Activated naive CD8-positive, alpha-beta T cell (primary cell): ENCODE results near the gene PTPRN2.
A peak's percentile ranks its signal among the peaks of the same experiment; 100 is the strongest.

Source experiments
- H3K27ac Mint-ChIP-seq: one replicate; pipeline ENCODE4 v1.8.0; 2021; ENCODE audit warnings: mixed read lengths
- H3K27me3 Mint-ChIP-seq: one replicate; pipeline ENCODE4 v1.8.0; 2021; ENCODE audit warnings: mixed read lengths
- H3K36me3 Mint-ChIP-seq: one replicate; pipeline ENCODE4 v1.8.0; 2021; ENCODE audit warnings: mixed read lengths
- H3K4me1 Mint-ChIP-seq: one replicate; pipeline ENCODE4 v1.8.0; 2021; ENCODE audit warnings: low read depth, mixed read lengths
- H3K4me3 Mint-ChIP-seq: one replicate; pipeline ENCODE4 v1.8.0; 2021; ENCODE audit warnings: mild to moderate bottlenecking, mixed read lengths
- H3K9me3 Mint-ChIP-seq: one replicate; pipeline ENCODE4 v1.8.0; 2021; ENCODE audit warnings: low read depth, mixed read lengths

PTPRN2 gene

DNA sequence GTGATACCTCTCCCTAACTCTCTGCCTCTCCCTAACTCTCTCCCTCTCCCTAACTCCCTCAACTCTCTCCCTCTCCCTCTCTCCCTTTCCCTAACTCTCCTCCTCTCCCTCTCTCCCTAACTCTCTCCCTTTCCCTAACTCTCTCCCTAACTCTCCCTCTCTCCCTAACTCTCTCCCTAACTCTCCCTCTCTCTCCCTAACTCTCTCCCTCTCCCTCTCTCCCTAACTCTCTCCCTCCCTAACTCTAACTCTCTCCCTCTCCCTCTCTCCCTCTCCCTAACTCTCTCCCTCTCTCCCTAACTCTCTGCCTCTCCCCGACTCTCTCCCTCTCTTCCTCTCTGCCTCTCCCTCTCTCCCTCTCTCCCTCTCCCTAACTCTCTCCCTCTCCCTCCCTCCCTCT is 2.0 kb upstream of the PTPRN2 start:
- H3K4me1 Mint-ChIP-seq: peaks cover 11% of the 10 kb centered on the region
- no peak overlapping the region for H3K27ac Mint-ChIP-seq
- no peak overlapping the region for H3K4me3 Mint-ChIP-seq
- H3K27me3 Mint-ChIP-seq: peaks cover 14% of the 10 kb centered on the region
- no peaks in the 10 kb centered on the region for H3K9me3 Mint-ChIP-seq
- H3K36me3 Mint-ChIP-seq: no peaks in the 10 kb centered on the region

DNA sequence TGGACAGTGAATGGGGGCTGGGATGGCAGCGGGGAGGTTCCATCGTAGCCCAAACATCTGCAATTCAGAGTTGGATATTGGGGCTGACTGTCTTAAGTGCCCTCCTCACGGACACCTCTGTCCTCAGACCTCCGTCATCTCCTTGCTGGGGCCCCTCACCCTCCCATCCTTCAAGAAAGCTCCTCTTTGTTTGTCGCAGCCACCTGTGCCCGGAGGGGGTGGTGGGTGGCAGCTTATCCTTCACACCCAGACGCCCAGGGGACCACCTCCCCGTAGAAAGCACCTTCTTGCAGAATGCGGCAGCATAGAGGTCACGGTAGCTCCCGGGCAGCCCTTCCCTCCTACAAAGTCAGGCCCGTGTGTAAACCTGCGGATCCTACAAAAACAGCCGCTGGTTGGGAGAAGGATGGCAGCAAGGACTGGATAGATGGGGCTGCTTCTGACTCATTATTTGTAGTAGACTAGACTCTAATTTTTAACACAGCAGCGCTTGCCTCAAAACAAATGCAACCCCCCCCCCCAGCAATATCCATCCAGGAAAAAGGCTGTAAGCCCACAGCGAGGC is 1.3 kb upstream of the PTPRN2 start:
- Mint-ChIP-seq H3K36me3 (no peaks in the 10 kb centered on the region), H3K4me1 (peaks cover 14% of the 10 kb centered on the region), H3K9me3 (no peaks in the 10 kb centered on the region), H3K27ac (no peak overlapping the region), H3K4me3 (peak overlapping the region; percentile 58), H3K27me3 (peaks cover 21% of the 10 kb centered on the region)

DNA sequence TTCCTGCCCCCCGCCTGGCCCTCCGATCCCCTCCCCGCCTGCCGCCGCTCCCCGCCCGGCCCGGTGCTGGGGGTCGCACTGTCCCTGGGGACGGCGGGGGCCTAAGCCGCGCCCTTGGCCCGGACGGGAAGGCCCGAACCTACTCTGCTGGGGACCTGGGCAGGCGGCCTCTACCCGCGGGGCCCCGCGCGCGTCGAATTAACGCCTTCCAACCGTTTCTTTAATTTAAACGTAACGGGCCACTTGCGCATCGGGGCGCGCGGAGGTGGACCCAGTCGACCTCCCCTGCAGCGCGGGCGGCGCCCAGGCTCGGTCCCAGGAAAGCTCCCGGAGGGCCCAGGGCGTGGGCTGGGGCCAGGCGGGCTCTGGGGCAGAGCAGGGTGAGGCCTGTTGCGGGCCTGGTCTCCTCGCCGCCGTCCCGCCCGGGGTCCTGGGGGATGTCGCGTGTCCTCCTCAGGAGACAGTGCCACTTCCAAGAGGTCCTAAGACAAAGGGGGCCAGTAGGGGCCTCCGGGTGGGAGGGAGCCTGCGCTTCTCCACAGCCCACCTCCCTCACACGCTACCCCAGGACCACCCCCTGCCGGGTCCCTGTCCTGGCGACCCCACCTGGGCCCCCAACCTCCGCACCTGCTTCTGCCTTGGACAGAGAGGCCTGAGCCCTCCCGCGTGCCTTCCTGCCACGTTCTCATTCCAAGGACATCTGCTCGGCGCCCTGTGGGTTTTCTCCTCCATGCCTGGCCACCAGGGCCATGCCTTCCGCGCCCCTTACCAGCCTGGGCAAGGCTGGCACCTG is 658 bp upstream of the PTPRN2 start:
- peaks cover 27% of the 10 kb centered on the region for H3K27me3 Mint-ChIP-seq
- no peak overlapping the region for H3K27ac Mint-ChIP-seq

DNA sequence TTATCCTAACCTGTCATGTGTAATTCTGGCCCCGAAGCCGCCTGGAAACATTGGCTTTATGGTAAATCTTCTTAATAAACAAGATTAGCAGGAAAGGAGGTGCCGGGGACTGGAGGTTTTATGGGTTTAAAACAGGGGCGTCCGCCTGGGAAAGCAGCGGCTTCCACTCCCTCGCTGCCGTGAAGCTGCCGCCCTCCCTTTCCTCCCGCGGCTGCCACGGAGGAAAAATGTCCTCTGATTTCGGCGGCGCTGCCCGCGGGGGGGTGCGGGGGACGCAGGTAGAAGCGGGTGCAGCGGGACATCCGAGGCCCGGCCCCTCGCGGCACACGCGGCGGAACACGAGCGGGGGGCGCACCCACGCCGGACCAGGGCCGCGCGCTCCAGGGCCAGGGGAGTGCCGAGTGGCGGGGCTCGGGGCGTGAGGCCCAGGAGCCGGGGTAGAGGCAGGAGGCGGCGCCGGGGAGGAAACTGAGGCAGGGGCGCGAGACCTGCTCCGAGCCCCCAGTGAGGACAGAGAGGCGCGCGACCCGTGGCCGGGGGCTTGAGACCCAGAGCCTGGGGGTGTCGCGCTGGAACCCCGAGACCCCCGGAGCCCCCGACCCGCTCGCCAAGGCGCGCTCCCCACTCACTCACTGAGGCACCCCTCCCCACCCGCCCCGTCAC is 993 bp downstream of the PTPRN2 start:
- H3K4me1 Mint-ChIP-seq: peaks cover 14% of the 10 kb centered on the region
- no peaks in the 10 kb centered on the region for H3K9me3 Mint-ChIP-seq
- no peaks in the 10 kb centered on the region for H3K36me3 Mint-ChIP-seq
- H3K4me3 Mint-ChIP-seq: peak overlapping the region; percentile 74
- no peak overlapping the region for H3K27ac Mint-ChIP-seq
- H3K27me3 Mint-ChIP-seq: peaks cover 36% of the 10 kb centered on the region

More for the DNA sequence above, 658 bp upstream of the PTPRN2 start:
- H3K36me3 Mint-ChIP-seq: no peaks in the 10 kb centered on the region
- H3K4me1 Mint-ChIP-seq: peaks cover 14% of the 10 kb centered on the region
- H3K9me3 Mint-ChIP-seq: no peaks in the 10 kb centered on the region
- peak overlapping the region; percentile 58 for H3K4me3 Mint-ChIP-seq

DNA sequence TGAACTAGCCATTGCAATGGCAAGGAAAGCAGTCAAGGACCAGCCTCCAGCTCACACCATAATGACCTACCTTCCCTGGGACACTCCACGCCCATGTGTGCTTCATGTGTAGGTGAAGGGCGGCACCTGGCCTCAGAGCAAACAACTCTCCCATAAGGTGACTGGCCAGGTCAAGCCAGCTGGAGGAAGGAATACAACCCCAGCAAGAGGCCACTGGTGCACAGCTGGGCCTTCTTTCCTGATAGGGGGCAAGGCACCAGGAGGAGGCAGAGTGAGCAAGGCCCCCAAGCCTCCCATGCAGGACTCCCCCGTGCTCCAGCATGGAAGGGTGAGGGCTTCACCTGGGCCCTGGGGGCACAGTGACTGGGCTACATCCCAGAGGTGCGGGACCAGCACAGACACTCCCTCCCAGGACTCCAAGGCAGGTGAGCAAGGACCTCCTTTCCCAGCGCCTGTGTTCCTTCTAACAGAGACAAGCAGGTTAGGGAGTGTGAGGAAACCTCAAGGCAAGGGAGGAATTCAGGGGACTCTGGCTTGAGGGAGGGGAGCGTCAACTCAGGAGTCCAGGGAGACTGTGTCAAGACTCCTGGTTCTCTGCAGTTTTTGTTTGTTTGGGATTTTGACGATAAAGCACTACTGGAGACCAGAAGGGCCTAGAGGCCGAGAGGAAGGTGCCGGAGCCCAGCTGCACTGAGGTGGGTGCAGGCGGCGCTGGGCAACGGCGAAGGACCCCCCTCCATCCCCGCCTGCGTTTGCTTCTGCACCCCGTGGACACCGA is 1.7 kb downstream of the PTPRN2 start:
- H3K9me3 Mint-ChIP-seq: no peaks in the 10 kb centered on the region
- peaks cover 14% of the 10 kb centered on the region for H3K4me1 Mint-ChIP-seq
- peaks cover 39% of the 10 kb centered on the region for H3K27me3 Mint-ChIP-seq
- peak overlapping the region; percentile 74 for H3K4me3 Mint-ChIP-seq
- no peaks in the 10 kb centered on the region for H3K36me3 Mint-ChIP-seq
- no peak overlapping the region for H3K27ac Mint-ChIP-seq

DNA sequence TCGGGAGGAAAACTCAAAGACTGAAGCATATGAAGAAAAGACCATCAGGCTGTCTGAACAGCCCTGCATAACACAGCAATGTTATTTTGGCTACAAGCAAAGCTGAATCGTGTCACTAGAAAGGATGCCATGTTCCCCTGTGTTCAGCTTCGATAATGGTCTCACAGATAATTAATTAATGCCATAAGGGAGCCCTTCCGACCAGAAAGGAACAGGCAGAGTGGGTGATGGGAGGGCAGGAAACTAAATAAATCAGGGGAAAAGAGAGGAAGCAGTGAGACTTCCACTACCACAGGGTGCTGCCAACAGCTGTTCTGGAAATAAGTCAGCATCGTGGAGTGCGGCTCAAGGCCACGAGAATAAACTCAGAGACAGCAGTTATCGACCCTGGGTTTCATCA is 3.2 kb downstream of the PTPRN2 start:
- Mint-ChIP-seq H3K36me3 (no peaks in the 10 kb centered on the region), H3K4me1 (peaks cover 14% of the 10 kb centered on the region), H3K9me3 (peaks cover 11% of the 10 kb centered on the region), H3K27me3 (peaks cover 46% of the 10 kb centered on the region), H3K27ac (no peak overlapping the region), H3K4me3 (no peak overlapping the region)

DNA sequence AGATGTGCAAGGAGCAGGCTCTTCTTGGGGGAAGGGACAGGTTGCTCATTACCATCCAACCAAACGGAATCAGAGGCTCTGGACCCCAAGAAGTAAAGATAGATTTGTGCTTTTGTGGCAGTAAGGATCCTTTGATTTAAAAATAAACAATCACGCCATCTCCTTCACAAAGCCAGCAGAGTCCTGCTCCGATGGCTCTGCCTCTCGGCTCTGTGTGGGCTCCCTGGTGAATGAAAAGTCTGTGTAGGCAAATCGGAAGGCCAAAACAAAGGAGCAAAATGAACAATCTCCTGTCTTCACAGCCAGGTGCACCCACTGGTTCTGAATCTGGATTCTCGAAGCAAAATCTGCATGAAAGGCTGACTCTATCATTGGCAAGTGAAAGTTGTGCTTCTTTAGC is 3.8 kb downstream of the PTPRN2 start:
- Mint-ChIP-seq H3K4me3 (no peak overlapping the region), H3K27me3 (peaks cover 46% of the 10 kb centered on the region), H3K36me3 (no peaks in the 10 kb centered on the region), H3K27ac (no peak overlapping the region), H3K9me3 (peaks cover 12% of the 10 kb centered on the region), H3K4me1 (peaks cover 12% of the 10 kb centered on the region)

DNA sequence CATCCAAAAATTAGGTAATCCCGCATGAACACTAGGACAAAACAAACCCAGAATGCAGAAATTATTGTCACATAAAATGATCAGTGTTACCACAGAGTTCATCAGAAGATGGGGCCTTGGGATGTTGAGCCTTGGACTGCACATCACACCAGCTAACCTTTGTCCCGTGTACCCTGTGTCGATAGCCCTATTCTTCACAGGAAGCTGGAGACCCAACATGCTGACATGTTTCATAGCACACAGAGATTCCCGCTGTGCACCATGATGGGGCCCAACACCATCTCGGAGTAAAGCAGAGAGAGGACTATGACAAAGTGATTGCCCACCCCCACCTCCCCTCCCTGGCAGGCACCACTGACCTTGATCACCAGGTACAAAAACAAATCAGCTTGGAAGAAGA is 4.5 kb downstream of the PTPRN2 start:
- Mint-ChIP-seq H3K27me3 (peaks cover 46% of the 10 kb centered on the region), H3K9me3 (peaks cover 12% of the 10 kb centered on the region), H3K4me1 (peaks cover 10% of the 10 kb centered on the region), H3K36me3 (no peaks in the 10 kb centered on the region), H3K4me3 (no peak overlapping the region), H3K27ac (no peak overlapping the region)

DNA sequence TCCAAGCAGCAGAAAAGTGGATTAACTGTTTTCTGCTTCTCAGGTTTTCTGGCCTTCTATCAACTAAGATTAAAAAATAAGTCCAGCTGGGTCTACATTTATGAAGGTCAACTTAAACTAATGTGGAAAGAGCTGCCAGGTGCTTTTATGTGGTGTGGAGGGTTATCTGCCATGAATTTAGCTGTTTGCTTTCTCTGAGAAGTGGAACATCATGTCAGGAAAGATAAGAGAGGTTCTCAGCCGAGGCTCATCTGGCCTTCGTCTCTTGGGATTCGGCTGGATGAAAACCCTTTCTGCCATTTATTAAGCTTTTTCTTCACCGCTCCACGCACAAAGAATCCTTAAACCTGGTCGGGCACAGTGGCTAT is 5.5 kb downstream of the PTPRN2 start:
- Mint-ChIP-seq H3K9me3 (peaks cover 12% of the 10 kb centered on the region), H3K36me3 (no peaks in the 10 kb centered on the region), H3K27me3 (peaks cover 46% of the 10 kb centered on the region), H3K4me3 (no peak overlapping the region), H3K4me1 (peaks cover 10% of the 10 kb centered on the region), H3K27ac (no peak overlapping the region)

DNA sequence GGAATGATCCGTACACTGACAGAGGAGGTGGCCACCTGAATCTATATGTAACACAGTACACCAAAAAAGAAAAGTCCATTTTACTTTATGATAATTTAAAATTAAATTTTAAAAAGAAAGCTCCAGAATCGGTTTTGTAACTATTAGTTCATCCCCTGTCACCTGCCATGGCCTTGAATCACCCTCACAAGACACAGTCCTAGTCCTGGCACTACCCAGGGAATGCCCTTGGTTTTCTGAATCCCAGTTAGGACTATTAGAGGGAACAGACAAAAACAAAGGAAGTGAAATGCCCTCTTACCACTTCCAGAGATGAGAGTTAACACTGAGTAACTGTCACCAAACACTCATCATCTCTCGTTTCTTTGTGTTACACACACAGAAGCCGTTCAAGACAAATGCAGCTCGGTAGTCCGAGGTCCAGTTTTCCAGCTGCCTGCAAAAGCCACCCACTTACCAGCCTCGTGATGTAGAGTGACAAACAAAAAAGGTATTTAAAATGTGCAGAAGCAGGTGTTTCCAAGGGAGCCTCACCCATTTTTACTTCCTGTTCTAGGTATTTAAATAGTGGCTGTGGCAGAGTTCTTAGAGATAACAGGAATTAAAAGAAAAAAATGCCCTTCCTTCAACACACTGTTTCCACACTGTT is 6.1 kb downstream of the PTPRN2 start:
- no peaks in the 10 kb centered on the region for H3K36me3 Mint-ChIP-seq
- no peak overlapping the region for H3K27ac Mint-ChIP-seq
- peaks cover 12% of the 10 kb centered on the region for H3K9me3 Mint-ChIP-seq
- no peak overlapping the region for H3K4me3 Mint-ChIP-seq
- peaks cover 10% of the 10 kb centered on the region for H3K4me1 Mint-ChIP-seq
- peaks cover 46% of the 10 kb centered on the region for H3K27me3 Mint-ChIP-seq

DNA sequence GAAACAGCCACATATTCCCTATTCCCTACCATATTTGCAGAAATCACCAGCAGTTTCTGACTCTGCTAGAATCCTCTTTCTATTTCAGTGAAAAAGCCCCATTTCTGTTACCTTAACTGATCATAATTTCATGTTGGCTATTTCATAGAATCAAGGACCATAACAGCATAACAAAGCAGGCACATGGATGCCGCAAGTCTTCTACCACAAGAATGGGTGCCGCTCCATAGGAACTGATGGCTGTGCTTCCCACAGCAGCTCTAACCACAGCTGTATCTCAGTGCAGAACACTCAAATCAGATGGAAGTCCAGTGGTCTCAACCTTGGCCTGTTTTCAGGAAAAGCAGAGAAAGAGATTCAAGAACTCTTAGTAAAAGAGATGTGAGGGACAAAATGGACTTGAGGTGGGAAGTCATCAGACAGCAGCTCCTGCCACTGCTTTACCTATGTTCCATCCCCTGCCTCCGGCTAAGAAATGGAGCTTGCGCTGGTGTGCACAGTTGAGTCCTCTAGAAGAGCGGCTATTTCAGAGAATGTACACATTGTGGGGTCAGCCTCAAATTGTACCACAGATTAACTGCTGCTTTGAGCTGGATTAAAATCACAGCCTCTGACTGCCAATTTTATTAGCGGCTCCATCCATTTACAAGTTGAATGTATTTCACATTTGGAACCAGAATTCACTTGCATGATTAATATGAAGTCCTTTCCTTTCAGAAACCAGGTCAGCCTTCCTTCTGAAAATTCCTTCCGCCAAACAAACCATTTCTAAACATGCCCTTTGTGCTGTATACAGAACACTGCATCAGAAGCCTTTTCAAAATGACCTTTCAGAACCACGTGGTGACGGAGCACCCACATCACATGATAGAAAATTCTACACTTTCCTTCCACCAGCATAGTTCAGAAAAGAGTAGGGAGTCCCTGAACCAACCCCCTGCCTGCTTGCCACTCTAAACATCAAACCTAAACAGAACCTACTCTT is 7.7 kb downstream of the PTPRN2 start:
- H3K9me3 Mint-ChIP-seq: peaks cover 12% of the 10 kb centered on the region
- H3K27me3 Mint-ChIP-seq: peaks cover 34% of the 10 kb centered on the region
- peaks cover 3% of the 10 kb centered on the region for H3K4me1 Mint-ChIP-seq
- no peak overlapping the region for H3K4me3 Mint-ChIP-seq
- H3K27ac Mint-ChIP-seq: no peak overlapping the region
- H3K36me3 Mint-ChIP-seq: no peaks in the 10 kb centered on the region

DNA sequence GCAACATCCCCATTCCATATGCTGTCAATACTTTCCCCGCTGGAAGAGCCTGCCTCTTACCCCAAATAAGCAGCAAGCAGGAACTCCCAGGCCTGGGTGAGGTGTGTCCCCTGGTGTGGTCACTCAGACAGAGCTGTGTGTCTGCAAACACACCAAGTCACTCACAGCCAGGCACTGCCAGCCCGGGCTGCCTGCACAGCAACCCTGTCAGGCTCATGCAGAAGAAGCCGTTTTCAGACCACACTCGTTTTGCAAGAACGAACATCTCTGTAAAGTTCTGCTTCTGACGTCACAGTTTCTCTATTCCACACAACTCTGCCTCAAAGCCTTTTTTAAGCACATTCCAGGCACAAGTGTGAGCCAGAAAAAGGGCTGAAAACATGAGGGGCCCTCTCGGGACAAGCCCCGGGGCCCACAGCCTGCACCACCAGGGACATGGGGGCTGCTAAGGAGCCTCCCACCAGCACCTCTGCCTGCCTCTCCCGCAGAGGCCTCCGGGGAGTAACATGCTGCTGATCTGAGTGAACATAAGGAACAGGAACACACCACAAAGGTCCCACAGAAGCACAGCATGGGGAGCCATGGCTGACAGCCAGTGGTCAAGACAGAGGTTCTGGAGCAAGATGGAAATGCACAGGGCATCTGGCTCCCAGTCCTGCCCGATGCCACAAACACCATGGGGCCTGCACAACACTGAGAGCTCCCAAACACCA is 11.4 kb downstream of the PTPRN2 start:
- Mint-ChIP-seq H3K27me3 (peaks cover 9% of the 10 kb centered on the region), H3K9me3 (peaks cover 12% of the 10 kb centered on the region), H3K4me1 (no peaks in the 10 kb centered on the region), H3K27ac (no peak overlapping the region), H3K36me3 (no peaks in the 10 kb centered on the region), H3K4me3 (no peak overlapping the region)

DNA sequence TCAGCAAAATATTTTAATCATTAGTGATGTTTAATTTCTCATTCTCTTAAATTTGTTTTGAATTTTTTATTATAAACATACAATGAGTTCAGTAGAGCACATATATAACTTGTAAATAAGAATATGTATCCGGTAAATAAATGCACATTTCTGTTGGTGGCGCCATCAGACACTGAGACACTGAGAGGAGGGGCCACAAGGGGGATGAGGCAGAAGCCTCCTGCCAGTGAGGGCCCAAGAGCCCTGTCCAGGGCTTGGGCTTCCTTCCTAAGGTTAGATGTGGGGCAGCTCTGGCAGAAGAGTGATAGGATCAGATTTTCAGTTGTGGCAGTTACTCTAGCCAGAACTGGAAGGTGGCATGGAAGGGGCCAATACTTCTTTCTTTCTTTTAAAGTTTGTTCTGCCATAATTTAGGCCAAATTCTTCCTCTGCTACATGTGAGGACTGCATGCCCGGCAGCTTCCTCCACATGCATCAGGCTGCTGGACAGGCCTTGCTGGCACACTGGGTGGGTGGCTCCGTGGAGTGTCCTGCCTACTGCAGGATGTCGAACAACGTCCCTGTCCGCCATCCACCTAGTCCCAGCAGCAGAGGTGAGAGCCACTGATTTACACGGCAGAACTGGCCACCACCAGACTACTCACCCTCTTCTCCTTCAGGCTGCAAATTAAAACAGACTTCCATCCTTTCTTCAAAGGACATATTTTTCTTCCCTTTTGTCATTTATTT is 13.2 kb downstream of the PTPRN2 start:
- H3K27ac Mint-ChIP-seq: no peak overlapping the region
- H3K9me3 Mint-ChIP-seq: peaks cover 2% of the 10 kb centered on the region
- no peaks in the 10 kb centered on the region for H3K36me3 Mint-ChIP-seq
- no peaks in the 10 kb centered on the region for H3K4me1 Mint-ChIP-seq
- peaks cover 6% of the 10 kb centered on the region for H3K27me3 Mint-ChIP-seq
- H3K4me3 Mint-ChIP-seq: no peak overlapping the region
